ENCODE data around the gene DAGLA. TPM values are rescaled to one million over a fixed set of nuclear protein-coding genes. Genes with fewer than 3 reads are reported as not detected.

The DAGLA gene
- total RNA-seq, 1 experiment from 2014 or later: 4.5 TPM

DNA sequence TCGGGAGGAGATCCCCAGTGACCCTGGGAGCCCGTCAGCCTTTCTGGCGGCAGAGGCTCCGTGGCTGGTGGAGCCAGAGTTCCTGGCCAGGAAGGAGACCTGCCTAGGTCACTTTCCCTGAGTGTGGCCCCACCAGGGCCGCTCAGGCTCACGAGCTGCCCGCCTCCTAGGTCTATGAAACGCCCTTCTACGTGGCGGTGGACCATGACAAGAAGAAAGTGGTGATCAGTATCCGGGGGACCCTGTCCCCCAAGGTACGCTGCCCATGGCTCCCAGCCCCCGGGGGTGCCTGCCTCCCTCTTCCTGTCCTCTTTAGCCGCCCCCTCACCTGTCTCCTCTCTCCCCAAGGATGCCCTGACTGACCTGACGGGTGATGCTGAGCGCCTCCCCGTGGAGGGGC, 55.2 kb downstream of the DAGLA start:
- no peaks in the 10 kb centered on the region for H3K23me2 ChIP-seq (ENCODE audit: insufficient read length, low read depth, low read length, poor library complexity, severe bottlenecking)
- WGBS (ENCODE audit: extremely low coverage, insufficient read length, low lambda C conversion rate): no CpG with 5 or more reads among the region's 17 CpGs

More for the DNA sequence above, 55.2 kb downstream of the DAGLA start:
- no peak overlapping the region for H3K14ac ChIP-seq (ENCODE audit: insufficient read depth, low read length)
- no peak overlapping the region for H4K5ac ChIP-seq (ENCODE audit: insufficient read length, low read depth, low read length)
- H2BK120ac ChIP-seq (ENCODE audit: low read depth, low read length, poor library complexity, severe bottlenecking): no peak overlapping the region
- no peak overlapping the region for H3K4me2 ChIP-seq (ENCODE audit: insufficient read depth, insufficient read length, low read length)
- H3K27me3 ChIP-seq (ENCODE audit: insufficient read depth, low read length): no peaks in the 10 kb centered on the region
- H3K27me3 Mint-ChIP-seq (ENCODE audit: low read depth): no peaks in the 10 kb centered on the region; the same call in 1 of the 2 replicates
- no peak overlapping the region for H3K4ac ChIP-seq (ENCODE audit: low read depth, low read length)
- H2AK5ac ChIP-seq (ENCODE audit: insufficient read length, low read length): no peak overlapping the region
- H2BK5ac ChIP-seq (ENCODE audit: insufficient read length, low read length): no peak overlapping the region
- no peak overlapping the region for H3K9ac ChIP-seq (ENCODE audit: extremely low read depth, insufficient read length, low read length)
- no peaks in the 10 kb centered on the region for H4K20me1 ChIP-seq (ENCODE audit: control insufficient read depth, insufficient read depth, insufficient read length)
- no peak for DNase-seq
- no peak overlapping the region for H3K4me3 Mint-ChIP-seq
- peaks cover 1 to 21% (median 10%) of the 10 kb centered on the region in 3 experiments; a peak in 5 of 7 replicates for H3K36me3 Mint-ChIP-seq (ENCODE audit: insufficient read depth in 1 of 3, low read depth in 3 of 3)
- no peak overlapping the region for H2BK12ac ChIP-seq (ENCODE audit: insufficient read length, low read depth, low read length)
- H2AFZ ChIP-seq (ENCODE audit: low read length): no peak overlapping the region
- H3T11ph ChIP-seq (ENCODE audit: low read length): no peak overlapping the region
- H3K9me3 ChIP-seq (ENCODE audit: control insufficient read depth, low read depth, low read length): no peaks in the 10 kb centered on the region
- H2BK20ac ChIP-seq (ENCODE audit: low read depth, low read length, poor library complexity, severe bottlenecking): no peak overlapping the region
- peaks cover 2 to 5% of the 10 kb centered on the region in 2 experiments; a peak in 2 of 4 replicates for H3K4me1 Mint-ChIP-seq
- no peak overlapping the region for H3K23ac ChIP-seq (ENCODE audit: insufficient read length, low read depth, low read length)
- no peak overlapping the region for H3K27ac Mint-ChIP-seq
- no peaks in the 10 kb centered on the region for H3K79me1 ChIP-seq (ENCODE audit: insufficient read depth, low read depth, low read length, poor library complexity, severe bottlenecking)
- TF ChIP-seq CTCF (conservative IDR thresholded peaks at IDR 0.05): no peak
- no peaks in the 10 kb centered on the region for H3K4me1 ChIP-seq (ENCODE audit: insufficient read depth, low read length)
- no peaks in the 10 kb centered on the region for H3K9me3 Mint-ChIP-seq
- H4K91ac ChIP-seq (ENCODE audit: insufficient read length, low read depth, low read length): no peak overlapping the region
- H3K56ac ChIP-seq (ENCODE audit: insufficient read length, low read depth, low read length): no peak overlapping the region
- no peak overlapping the region for H2BK15ac ChIP-seq (ENCODE audit: low read depth, low read length)
- no peak overlapping the region for H4K8ac ChIP-seq (replicated peaks; ENCODE audit: insufficient read length, low read depth, low read length)
- no peak overlapping the region for H3K27ac ChIP-seq (ENCODE audit: insufficient read length, low read depth, low read length)
- no peaks in the 10 kb centered on the region for H3K79me2 ChIP-seq (ENCODE audit: insufficient read depth, low read length)
- no peak overlapping the region for H3K18ac ChIP-seq (ENCODE audit: insufficient read length, low read depth, low read length)

All from H9 (cell line).